GM18519 (cell line): ENCODE measurements around the gene RUNDC3A.
A peak's percentile ranks its signal among the peaks of the same experiment; 100 is the strongest.
"Not testable (repeated sequence)": the region's sequence is repeated elsewhere in the genome, so short reads cannot be mapped to it uniquely, and the experiment has no call there.

Experiments used
- ATAC-seq: cut with Tn5 transposase; IDR thresholded peaks from one replicate; pipeline ENCODE4 v1.9.1; 2021; ENCODE audit warnings: mild to moderate bottlenecking, moderate library complexity; ENCODE audit not compliant: unreplicated experiment, low FRiP score

RUNDC3A gene

GRCh38 chr17:44338702-44339101, 30.3 kb downstream of the RUNDC3A start:
- no peak for ATAC-seq

DNA sequence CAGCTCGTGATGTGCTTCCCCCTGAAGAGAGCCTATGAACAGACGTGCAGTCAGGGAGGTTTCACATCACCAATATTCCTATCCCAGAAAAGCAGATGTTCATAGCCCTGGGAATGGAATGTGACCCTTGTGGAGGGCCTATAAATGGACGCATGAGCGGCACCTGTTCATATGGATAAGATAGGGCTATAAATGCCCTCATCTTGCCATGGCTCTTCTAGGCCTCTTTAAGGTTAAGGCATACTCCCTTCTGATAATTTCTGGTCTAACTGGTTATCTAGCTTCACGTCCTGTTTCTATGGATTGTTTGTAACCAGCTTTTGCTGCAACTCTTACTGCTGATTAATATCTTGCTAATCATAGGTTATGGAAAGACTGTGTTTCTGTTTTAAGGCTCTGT, 32.2 kb downstream of the RUNDC3A start:
- ATAC-seq: not testable (repeated sequence)

DNA sequence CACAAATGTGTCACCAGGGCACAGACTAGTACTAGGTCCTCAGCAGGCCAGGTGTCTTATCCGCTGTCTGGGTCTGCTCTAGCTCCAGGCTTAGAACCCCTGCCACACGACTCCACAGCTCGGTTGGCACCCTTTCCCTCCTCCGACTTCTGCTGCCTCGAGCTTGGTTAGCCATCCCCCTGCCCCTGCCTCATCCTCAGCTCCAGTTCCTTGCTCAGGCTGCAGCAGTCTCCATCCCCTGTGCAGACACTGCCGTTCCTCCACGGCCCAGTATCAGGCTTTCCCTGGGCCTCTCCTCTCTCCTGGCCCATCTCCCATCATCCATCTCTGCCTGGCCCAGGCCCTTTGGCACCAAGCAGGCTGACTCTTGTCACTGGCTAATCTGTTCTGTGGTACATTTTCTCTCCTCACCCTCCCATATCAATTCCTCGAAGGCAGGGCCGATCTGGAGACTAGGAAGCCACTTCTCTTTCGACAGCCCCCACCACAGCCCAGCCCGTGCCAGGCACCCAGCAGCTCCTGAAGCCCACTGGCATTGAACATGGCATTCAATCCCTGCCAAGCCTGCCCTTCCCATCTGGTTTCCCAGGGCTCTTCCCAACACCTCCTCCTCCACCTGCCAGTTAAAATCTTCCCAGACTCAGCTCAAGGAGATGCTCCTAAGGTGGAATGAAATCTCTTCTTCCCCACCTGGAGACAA, 35.3 kb downstream of the RUNDC3A start:
- ATAC-seq: no peak

DNA sequence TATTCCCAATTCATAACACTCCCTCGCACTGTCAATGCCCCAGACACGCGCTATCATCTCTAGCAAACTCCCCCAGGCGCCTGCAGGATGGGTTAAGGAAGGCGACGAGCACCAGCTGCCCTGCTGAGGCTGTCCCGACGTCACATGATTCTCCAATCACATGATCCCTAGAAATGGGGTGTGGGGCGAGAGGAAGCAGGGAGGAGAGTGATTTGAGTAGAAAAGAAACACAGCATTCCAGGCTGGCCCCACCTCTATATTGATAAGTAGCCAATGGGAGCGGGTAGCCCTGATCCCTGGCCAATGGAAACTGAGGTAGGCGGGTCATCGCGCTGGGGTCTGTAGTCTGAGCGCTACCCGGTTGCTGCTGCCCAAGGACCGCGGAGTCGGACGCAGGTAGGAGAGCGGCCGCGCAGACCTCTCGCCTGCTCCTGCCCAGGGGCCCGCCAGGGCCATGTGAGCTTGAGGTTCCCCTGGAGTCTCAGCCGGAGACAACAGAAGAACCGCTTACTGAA, 36.6 kb downstream of the RUNDC3A start, which contains the start of gene GRN:
GRN (plus strand) TSS at position 364 of the 515 bp plus-strand sequence. CDS start 3,863 bp downstream, outside the sequence.
- peak; percentile 44 for ATAC-seq

- ATAC-seq: no peak
These were observed 37.1 kb downstream of the RUNDC3A start for GRCh38 chr17:44345454-44346026.

DNA sequence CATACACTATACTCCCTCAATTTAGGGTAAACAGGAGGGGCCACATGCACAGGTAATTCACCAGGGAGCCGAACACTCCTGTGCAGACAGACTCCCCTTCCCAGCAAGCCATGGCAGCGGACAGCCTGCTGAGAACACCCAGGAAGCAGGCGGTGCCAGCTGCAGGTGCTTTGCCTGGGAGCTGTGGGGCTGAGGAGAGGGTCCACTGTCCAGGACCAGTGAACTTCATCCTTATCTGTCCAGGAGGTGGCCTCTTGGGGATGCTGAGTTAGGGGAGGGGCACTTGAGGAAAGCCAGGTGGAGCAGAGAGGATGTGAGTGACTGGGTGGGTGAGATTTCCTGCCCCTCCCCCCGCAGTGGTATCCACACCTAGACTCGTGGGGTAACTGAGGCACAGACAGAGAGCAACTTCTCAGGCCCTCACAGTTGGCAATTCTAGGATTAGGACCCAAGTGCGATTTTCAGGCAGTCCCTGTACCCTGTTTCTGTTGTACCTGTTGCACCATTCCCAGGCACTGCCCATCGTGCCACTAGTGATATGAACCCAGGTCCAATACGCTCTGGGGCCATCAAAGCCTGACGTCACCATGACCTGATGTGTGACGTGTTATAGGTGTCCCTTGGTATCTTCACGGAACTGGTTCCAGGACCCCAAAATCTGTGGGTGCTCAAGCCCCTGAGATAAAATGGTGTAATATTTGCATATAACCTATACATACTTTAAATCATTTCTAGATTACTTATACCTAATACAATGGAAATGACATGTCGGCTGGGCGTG, 37.9 kb downstream of the RUNDC3A start:
- ATAC-seq: no peak

DNA sequence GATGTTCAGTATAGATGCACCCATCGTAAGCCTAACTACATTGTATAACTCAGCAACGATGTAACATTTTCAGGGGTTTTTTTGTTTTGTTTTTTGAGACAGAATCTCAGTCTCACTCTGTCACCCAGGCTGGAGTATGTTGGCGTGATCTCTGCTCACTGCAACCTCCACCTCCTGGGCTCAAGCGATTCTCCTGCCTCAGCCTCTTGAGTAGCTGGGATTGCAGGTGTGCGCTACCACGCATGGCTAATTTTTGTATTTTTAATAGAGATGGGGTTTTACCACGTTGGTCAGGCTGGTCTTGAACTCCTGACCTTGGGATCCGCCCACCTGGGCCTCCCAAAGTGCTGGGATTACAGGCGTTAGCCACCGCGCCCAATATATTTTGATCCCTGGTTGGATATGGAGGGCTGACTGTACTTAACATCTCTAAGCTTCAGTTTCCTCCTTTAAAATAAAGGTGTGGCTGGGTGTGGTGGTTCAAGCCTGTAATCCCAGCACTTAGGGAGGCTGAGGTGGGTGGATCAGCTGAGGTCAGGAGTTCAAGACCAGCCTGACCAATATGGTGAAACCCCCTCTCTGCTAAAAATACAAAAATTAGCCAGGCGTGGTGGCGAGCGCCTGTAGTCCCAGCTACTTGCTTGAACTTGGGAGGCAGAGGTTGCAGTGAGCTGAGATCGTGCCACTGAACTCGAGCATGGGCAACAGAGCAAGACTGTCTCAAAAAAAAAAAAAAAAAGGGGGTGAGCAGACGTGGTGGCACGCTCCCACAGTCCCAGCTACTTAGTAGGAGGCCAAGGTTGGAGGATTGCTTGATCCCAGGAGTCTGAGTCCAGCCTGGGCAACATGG, 39.0 kb downstream of the RUNDC3A start:
- ATAC-seq: not testable (repeated sequence)

GRCh38 chr17:44348234-44348987, 40.0 kb downstream of the RUNDC3A start:
- peak; percentile 28 for ATAC-seq

- ATAC-seq: no peak
These were observed 40.6 kb downstream of the RUNDC3A start for GRCh38 chr17:44348988-44349364.

DNA sequence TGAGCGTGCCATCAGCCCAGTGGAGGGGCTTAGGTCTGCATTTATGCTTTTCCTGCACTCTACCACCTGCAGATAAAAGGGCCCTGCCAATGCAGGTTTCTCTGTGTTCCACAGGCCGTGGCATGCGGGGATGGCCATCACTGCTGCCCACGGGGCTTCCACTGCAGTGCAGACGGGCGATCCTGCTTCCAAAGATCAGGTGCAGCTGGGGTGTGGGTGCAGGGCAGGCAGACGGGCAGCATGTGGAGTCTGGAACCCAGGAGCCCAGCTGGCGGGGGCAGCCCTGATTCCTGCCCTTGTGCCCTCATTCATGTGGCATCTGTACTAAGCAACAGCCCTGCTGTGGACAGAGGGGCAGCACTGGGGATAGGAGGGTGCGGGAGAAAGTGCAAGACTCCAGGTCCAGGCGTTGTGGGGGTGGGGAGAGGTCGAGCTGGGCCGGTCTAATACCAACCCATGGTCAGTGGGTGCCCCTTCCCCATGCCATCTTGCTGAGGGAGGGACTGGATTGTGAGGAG, 41.2 kb downstream of the RUNDC3A start:
- ATAC-seq: no peak

DNA sequence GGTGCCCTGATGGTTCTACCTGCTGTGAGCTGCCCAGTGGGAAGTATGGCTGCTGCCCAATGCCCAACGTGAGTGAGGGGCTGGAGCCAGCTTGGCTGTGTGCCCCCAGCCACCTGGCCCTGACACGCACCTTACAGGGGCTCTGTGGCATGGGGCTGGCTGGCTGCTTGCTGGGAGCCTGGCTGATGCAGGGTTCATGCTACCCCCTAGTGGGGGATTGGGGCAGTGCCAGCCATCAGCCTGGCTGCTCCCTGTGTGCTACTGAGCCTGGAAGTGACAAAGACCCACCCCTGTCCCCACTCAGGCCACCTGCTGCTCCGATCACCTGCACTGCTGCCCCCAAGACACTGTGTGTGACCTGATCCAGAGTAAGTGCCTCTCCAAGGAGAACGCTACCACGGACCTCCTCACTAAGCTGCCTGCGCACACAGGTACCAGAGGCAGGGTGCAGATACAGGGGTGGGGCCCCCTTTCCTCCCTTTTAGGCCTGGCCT, 42.4 kb downstream of the RUNDC3A start:
- no peak for ATAC-seq

DNA sequence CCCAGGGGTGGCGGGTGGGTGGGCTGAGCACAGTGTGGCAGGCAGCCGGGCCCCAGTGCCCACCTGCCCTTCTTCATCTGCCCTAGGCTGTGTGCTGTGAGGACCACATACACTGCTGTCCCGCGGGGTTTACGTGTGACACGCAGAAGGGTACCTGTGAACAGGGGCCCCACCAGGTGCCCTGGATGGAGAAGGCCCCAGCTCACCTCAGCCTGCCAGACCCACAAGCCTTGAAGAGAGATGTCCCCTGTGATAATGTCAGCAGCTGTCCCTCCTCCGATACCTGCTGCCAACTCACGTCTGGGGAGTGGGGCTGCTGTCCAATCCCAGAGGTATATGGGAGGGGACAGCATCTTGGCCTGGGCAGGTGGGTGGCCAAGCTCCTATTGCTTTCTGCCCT, 43.1 kb downstream of the RUNDC3A start:
- no peak for ATAC-seq

DNA sequence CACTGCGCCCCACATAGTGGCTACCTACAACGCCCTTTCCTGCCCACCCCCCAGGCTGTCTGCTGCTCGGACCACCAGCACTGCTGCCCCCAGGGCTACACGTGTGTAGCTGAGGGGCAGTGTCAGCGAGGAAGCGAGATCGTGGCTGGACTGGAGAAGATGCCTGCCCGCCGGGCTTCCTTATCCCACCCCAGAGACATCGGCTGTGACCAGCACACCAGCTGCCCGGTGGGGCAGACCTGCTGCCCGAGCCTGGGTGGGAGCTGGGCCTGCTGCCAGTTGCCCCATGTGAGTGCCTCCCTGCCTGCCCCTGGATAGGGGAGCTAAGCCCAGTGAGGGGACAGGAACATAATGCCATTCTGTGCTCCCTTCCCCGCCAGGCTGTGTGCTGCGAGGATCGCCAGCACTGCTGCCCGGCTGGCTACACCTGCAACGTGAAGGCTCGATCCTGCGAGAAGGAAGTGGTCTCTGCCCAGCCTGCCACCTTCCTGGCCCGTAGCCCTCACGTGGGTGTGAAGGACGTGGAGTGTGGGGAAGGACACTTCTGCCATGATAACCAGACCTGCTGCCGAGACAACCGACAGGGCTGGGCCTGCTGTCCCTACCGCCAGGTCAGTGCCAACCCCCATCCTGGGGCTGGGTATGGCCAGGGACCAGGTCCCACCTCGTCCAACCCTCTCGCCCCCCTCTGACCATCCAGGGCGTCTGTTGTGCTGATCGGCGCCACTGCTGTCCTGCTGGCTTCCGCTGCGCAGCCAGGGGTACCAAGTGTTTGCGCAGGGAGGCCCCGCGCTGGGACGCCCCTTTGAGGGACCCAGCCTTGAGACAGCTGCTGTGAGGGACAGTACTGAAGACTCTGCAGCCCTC, 43.8 kb downstream of the RUNDC3A start:
- ATAC-seq: no peak

DNA sequence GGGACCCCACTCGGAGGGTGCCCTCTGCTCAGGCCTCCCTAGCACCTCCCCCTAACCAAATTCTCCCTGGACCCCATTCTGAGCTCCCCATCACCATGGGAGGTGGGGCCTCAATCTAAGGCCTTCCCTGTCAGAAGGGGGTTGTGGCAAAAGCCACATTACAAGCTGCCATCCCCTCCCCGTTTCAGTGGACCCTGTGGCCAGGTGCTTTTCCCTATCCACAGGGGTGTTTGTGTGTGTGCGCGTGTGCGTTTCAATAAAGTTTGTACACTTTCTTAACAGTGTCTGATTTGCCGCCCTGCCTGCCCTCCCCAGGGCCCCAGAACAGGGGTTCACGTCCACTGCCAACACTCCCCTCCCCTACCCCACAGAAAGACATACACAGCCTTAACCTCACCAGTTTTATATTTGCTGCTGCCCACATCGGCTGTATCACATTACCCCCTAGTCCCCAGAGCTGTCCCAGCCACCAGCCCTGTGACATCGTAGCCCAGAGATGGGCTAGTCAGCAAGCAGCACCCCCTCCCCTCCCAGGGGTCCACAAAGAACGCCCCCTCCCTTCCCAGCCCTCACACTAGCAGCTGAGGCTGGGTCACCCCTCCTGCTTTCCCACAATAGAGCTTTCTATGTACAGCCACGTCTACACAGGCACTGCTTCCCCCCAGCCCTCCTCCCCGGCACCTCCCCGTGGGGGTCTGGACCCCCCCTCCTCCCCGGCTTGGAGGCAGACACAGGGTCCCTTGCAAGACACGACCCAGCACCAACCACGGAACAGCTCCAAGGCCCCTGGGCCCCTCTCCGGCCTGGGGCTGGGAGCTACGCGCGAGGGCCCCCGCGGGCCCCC, 44.6 kb downstream of the RUNDC3A start:
- no peak for ATAC-seq

DNA sequence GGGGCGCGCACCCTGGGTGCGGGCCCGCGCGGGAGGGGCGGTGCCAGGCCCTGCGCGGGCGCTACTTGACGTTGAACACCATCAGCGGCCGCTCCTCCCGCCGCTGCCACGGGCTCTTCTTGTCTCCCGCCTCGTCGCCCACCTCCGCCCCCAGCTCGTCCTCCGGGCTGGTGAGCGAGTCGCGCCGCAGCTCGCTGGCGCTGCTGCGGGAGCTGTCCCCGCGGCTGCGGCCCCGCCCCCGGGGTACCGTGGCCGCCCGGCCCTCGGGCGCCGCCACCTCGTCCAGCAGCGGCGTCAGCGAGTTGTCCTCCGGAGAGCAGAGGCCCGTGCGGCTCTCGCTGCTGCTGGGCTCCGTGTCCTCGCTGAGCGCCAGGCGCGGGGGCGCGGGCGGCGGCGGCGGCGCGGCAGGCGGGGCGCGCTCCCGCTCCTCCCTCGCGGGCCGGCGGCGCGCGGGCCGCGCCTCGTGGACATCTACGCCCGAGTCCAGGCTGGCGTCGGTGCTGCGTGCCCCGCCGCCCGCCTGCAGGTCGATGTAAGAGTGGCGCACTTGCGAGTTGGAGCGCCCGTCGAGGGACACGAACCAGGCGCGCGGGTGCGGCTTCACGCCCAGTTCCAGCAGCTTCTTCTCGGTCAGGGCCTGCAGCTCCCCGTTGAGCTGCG, 45.4 kb downstream of the RUNDC3A start:
- ATAC-seq: no peak

DNA sequence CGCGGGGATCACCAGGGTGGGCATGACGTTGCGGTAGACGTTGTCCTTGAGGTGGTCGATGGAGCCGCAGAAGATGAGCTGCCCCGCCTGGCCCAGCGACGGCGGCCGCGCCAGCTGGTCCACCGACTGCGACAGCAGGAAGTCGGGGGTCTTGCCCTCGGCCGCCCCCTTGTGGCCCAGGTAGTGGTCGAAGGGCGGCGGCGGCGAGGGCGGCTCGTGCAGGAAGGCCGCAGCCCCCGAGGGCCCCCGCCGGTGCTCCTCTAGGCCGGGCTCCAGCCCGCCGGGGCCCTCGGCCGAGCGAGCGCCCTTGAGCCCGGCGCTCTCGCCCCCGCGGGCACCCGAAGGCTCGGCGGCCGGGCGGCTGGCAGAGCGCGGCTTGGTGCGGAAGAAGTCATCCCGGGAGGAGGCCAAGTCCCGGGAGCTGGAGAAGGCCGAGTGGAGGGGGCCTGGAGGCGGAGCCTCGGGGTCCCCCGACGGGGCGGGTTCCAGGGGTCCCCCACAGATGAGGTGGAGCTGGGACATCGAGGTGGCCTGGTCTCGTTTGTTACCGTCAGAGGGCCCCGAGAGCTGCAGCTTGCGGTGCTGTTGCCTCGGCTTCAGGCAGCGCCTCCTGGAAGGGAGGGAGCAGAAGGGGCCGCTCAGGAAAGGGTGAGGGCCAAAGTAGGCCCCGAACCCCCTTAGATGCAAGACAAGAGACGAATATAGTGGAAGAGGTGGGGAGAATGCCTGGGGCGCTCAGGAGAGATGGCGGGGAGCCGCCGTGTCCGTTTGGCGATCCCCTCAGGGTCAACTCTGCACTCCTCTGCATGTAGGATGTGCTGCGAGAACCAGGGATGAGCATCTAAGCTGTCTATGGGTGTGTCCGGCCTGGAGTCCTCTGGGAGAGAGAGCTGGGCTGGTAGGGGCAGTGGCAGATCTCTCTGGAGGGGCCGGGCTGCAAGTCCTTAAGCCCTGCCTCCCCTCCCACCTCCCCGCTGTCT, 46.5 kb downstream of the RUNDC3A start:
- ATAC-seq: no peak
